Karpas-422 (cell line): ENCODE results near the gene TM7SF3. TPM values are rescaled to one million over a fixed set of nuclear protein-coding genes. Genes with fewer than 3 reads are reported as not detected.
A peak's percentile ranks its signal among the peaks of the same experiment; 100 is the strongest.
"Not testable (repeated sequence)": the region's sequence is repeated elsewhere in the genome, so short reads cannot be mapped to it uniquely, and the experiment has no call there.

Experiments used
- DNase-seq: peaks from one replicate; pipeline ENCODE4 v3.0.0-alpha.2; 2015
- H2AFZ ChIP-seq: fragments of 200-600 bp; sonication (generic); 2 replicates; pipeline ENCODE4 v1.6.1; 2014; ENCODE audit warnings: antibody characterized with exemption, low read length, mixed read lengths
- H3K27ac ChIP-seq: fragments of 200-600 bp; sonication (generic); 2 replicates; pipeline ENCODE4 v1.5.1; 2014; ENCODE audit warnings: mild to moderate bottlenecking, low read length, moderate library complexity
- H3K27me3 ChIP-seq: fragments of 200-600 bp; sonication (generic); 2 replicates; pipeline ENCODE4 v1.6.1; 2014; ENCODE audit warnings: low read length, mixed read lengths
- H3K36me3 ChIP-seq: fragments of 200-600 bp; sonication (generic); 2 replicates; pipeline ENCODE4 v1.6.1; 2014; ENCODE audit warnings: low read length, mixed read lengths; ENCODE audit not compliant: insufficient read depth
- H3K4me1 ChIP-seq: fragments of 200-600 bp; sonication (generic); 2 replicates; pipeline ENCODE4 v1.6.1; 2014; ENCODE audit warnings: mild to moderate bottlenecking, low read length, mixed read lengths
- H3K4me2 ChIP-seq: fragments of 200-600 bp; sonication (generic); 2 replicates; pipeline ENCODE4 v1.6.1; 2014; ENCODE audit warnings: low read length, low read depth, mild to moderate bottlenecking; ENCODE audit not compliant: poor library complexity, severe bottlenecking
- H3K4me3 ChIP-seq: fragments of 200-600 bp; sonication (generic); 2 replicates; pipeline ENCODE4 v1.5.1; 2014; ENCODE audit warnings: mild to moderate bottlenecking, antibody characterized with exemption, low read length, mixed read lengths
- H3K79me2 ChIP-seq: fragments of 200-600 bp; sonication (generic); 2 replicates; pipeline ENCODE4 v1.6.1; 2014; ENCODE audit warnings: mild to moderate bottlenecking, low read length, mixed read lengths
- H3K9ac ChIP-seq: fragments of 200-600 bp; sonication (generic); 2 replicates; pipeline ENCODE4 v1.6.0; 2014; ENCODE audit warnings: low read length
- H3K9me2 ChIP-seq: fragments of 200-600 bp; sonication (generic), shearing (Covaris generic); replicated peaks from 2 replicates; pipeline ENCODE4 v1.6.0; 2014; ENCODE audit warnings: mild to moderate bottlenecking, low read length, moderate library complexity; ENCODE audit not compliant: insufficient read depth
- H3K9me3 ChIP-seq: fragments of 300-700, 200-600 bp; sonication (generic); 2 replicates; pipeline ENCODE4 v1.6.1; 2014; ENCODE audit warnings: low read length, mixed read lengths
- H4K20me1 ChIP-seq: fragments of 200-600 bp; sonication (generic); 2 replicates; pipeline ENCODE4 v1.6.1; 2014; ENCODE audit warnings: mild to moderate bottlenecking, antibody characterized with exemption, low read length, low read depth; ENCODE audit not compliant: insufficient read depth
- total RNA-seq: library from RNA; depleted of rRNA; stranded (reverse); fragments of >200 nt; shearing (Covaris generic); gene quantifications from 2 replicates; pipeline ENCODE4 v1.2.3, GENCODE V29; 2014; ENCODE audit warnings: low replicate concordance

TM7SF3 gene
- total RNA-seq, 1 experiment from 2014 or later: 59.0 TPM

GRCh38 chr12:26963413-26963812 lies 50.8 kb downstream of the TM7SF3 start:
- no peaks in the 10 kb centered on the region for H3K4me1 ChIP-seq
- no peaks in the 10 kb centered on the region for H3K9me3 ChIP-seq
- peaks cover 51% of the 10 kb centered on the region for H3K36me3 ChIP-seq
- no peak overlapping the region for H3K4me2 ChIP-seq
- H2AFZ ChIP-seq: no peak overlapping the region
- no peaks in the 10 kb centered on the region for H3K9me2 ChIP-seq
- no peak overlapping the region for H3K9ac ChIP-seq
- no peaks in the 10 kb centered on the region for H4K20me1 ChIP-seq
- H3K79me2 ChIP-seq: peaks cover 17% of the 10 kb centered on the region
- H3K27ac ChIP-seq: no peak overlapping the region
- DNase-seq: no peak
- H3K27me3 ChIP-seq: no peaks in the 10 kb centered on the region
- no peak overlapping the region for H3K4me3 ChIP-seq

GRCh38 chr12:26961803-26962202 lies 52.4 kb downstream of the TM7SF3 start:
- no peaks in the 10 kb centered on the region for H3K4me1 ChIP-seq
- H3K9me2 ChIP-seq: no peaks in the 10 kb centered on the region
- H3K27me3 ChIP-seq: no peaks in the 10 kb centered on the region
- H3K4me2 ChIP-seq: no peak overlapping the region
- H3K9ac ChIP-seq: no peak overlapping the region
- peaks cover 54% of the 10 kb centered on the region for H3K36me3 ChIP-seq
- H3K9me3 ChIP-seq: no peaks in the 10 kb centered on the region
- no peak for DNase-seq
- H3K79me2 ChIP-seq: peaks cover 22% of the 10 kb centered on the region
- H3K4me3 ChIP-seq: no peak overlapping the region
- H3K27ac ChIP-seq: no peak overlapping the region
- no peak overlapping the region for H2AFZ ChIP-seq
- no peaks in the 10 kb centered on the region for H4K20me1 ChIP-seq

GRCh38 chr12:26961391-26961790 lies 52.8 kb downstream of the TM7SF3 start:
- H3K27me3 ChIP-seq, H3K9ac ChIP-seq, H3K9me3 ChIP-seq, H3K4me2 ChIP-seq, H3K9me2 ChIP-seq, DNase-seq, H2AFZ ChIP-seq, H3K27ac ChIP-seq, H3K4me3 ChIP-seq, H4K20me1 ChIP-seq, H3K4me1 ChIP-seq: not testable (repeated sequence)
- peaks cover 55% of the 10 kb centered on the region for H3K36me3 ChIP-seq
- peaks cover 22% of the 10 kb centered on the region for H3K79me2 ChIP-seq

- H3K4me3 ChIP-seq: no peak overlapping the region
- H3K9me2 ChIP-seq: no peaks in the 10 kb centered on the region
- H3K36me3 ChIP-seq: peaks cover 26% of the 10 kb centered on the region; the same call in 1 of the 2 replicates
- H3K9me3 ChIP-seq: no peaks in the 10 kb centered on the region
- H3K79me2 ChIP-seq: peaks cover 72% of the 10 kb centered on the region
- H3K27me3 ChIP-seq: no peaks in the 10 kb centered on the region
- no peak overlapping the region for H2AFZ ChIP-seq
- DNase-seq: no peak
- no peak overlapping the region for H3K27ac ChIP-seq
- 0 out of 2 replicates have a peak, but pooled peaks cover 2% of the 10 kb centered on the region for H3K4me1 ChIP-seq
- no peak overlapping the region for H3K9ac ChIP-seq
- no peak overlapping the region for H3K4me2 ChIP-seq
- H4K20me1 ChIP-seq: no peaks in the 10 kb centered on the region
These were observed 60.2 kb downstream of the TM7SF3 start for GRCh38 chr12:26954027-26954426.

GRCh38 chr12:26953447-26953846 lies 60.7 kb downstream of the TM7SF3 start:
- no peak overlapping the region for H2AFZ ChIP-seq

GRCh38 chr12:26948309-26948708 lies 65.9 kb downstream of the TM7SF3 start:
- no peaks in the 10 kb centered on the region for H3K9me2 ChIP-seq
- no peak overlapping the region for H3K27ac ChIP-seq
- H3K9me3 ChIP-seq: peaks cover 2% of the 10 kb centered on the region; the same call in 1 of the 2 replicates
- H3K4me2 ChIP-seq: no peak overlapping the region
- H3K79me2 ChIP-seq: peaks cover 100% of the 10 kb centered on the region
- H3K9ac ChIP-seq: no peak overlapping the region
- no peaks in the 10 kb centered on the region for H3K27me3 ChIP-seq
- H3K4me3 ChIP-seq: no peak overlapping the region
- 0 out of 2 replicates have a peak, but pooled peaks cover 2% of the 10 kb centered on the region for H3K4me1 ChIP-seq
- H3K36me3 ChIP-seq: no peaks in the 10 kb centered on the region; the same call in 1 of the 2 replicates
- H2AFZ ChIP-seq: no peak overlapping the region
- DNase-seq: no peak
- no peaks in the 10 kb centered on the region for H4K20me1 ChIP-seq

More at GRCh38 chr12:26953447-26953846, 60.7 kb downstream of the TM7SF3 start:
- H3K9me2 ChIP-seq: no peaks in the 10 kb centered on the region
- no peak overlapping the region for H3K4me2 ChIP-seq
- no peak overlapping the region for H3K9ac ChIP-seq
- H3K4me3 ChIP-seq: no peak overlapping the region
- H4K20me1 ChIP-seq: no peaks in the 10 kb centered on the region
- peaks cover 26% of the 10 kb centered on the region; the same call in 1 of the 2 replicates for H3K36me3 ChIP-seq
- H3K79me2 ChIP-seq: peaks cover 78% of the 10 kb centered on the region
- H3K9me3 ChIP-seq: no peaks in the 10 kb centered on the region
- DNase-seq: no peak
- no peak overlapping the region for H3K27ac ChIP-seq
- 0 out of 2 replicates have a peak, but pooled peaks cover 2% of the 10 kb centered on the region for H3K4me1 ChIP-seq
- no peaks in the 10 kb centered on the region for H3K27me3 ChIP-seq

GRCh38 chr12:26941215-26941594 lies 73.0 kb downstream of the TM7SF3 start:
- Histone ChIP-seq H3K4me2 (peak overlapping the region; percentile 96), H3K4me1 (peaks cover 38% of the 10 kb centered on the region)
- DNase-seq: peak; percentile 51

GRCh38 chr12:26940516-26941214 lies 73.5 kb downstream of the TM7SF3 start:
- Histone ChIP-seq H3K27me3 (no peaks in the 10 kb centered on the region), H2AFZ (no peak overlapping the region), H3K4me1 (peaks cover 43% of the 10 kb centered on the region), H3K4me3 (peak overlapping the region; percentile 85), H3K36me3 (no peaks in the 10 kb centered on the region), H3K9ac (peak overlapping the region; percentile 93), H4K20me1 (peaks cover 13% of the 10 kb centered on the region; the same call in 1 of the 2 replicates), H3K27ac (peak overlapping the region; percentile 75), H3K4me2 (peak overlapping the region; percentile 96), H3K9me3 (no peaks in the 10 kb centered on the region), H3K9me2 (no peaks in the 10 kb centered on the region), H3K79me2 (peaks cover 96% of the 10 kb centered on the region)
- DNase-seq: no peak

More at GRCh38 chr12:26941215-26941594, 73.0 kb downstream of the TM7SF3 start:
- no peaks in the 10 kb centered on the region for H3K9me2 ChIP-seq
- H2AFZ ChIP-seq: no peak overlapping the region
- H3K36me3 ChIP-seq: no peaks in the 10 kb centered on the region
- peak overlapping the region; percentile 93 for H3K9ac ChIP-seq
- H3K27me3 ChIP-seq: no peaks in the 10 kb centered on the region
- H3K9me3 ChIP-seq: no peaks in the 10 kb centered on the region
- H4K20me1 ChIP-seq: peaks cover 10% of the 10 kb centered on the region; the same call in 1 of the 2 replicates
- peak overlapping the region; percentile 75 for H3K27ac ChIP-seq
- peak overlapping the region; percentile 85 for H3K4me3 ChIP-seq
- H3K79me2 ChIP-seq: peaks cover 96% of the 10 kb centered on the region
